GM20000 (cell line): ENCODE measurements around the gene GABRP.
"Not testable (repeated sequence)": the region's sequence is repeated elsewhere in the genome, so short reads cannot be mapped to it uniquely, and the experiment has no call there.

Experiments
- DNase-seq: peaks from one replicate; pipeline ENCODE4 v3.0.0; 2012; ENCODE audit warnings: low spot score
- TF ChIP-seq, protein P1 (sequence below): IDR thresholded peaks from 2 replicates; pipeline ENCODE4 v1.5.1; 2012; ENCODE audit warnings: mild to moderate bottlenecking, control low read depth; ENCODE audit errors: extremely low read depth, missing control alignments

GABRP gene

DNA sequence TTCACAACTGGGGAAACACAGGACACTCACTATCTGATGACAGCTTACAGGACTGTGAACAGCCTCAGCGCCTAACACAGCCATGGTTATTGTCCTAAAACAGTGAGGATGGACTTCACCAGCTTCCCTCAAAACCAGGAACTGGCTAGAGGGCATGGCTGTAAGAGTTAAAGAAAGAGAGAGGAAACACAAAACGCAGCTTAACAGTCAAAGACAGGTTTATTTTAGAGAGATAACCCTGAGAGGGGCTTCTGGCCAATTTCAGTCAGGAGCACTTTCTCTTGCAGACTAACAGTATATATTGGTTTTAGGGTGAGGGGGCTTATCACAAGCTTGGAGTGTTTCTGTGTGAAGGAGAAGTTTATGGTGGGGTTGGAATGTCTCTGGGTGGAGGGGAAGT, 42.6 kb downstream of the GABRP start:
- no peak for DNase-seq
- TF ChIP-seq, protein P1, sequence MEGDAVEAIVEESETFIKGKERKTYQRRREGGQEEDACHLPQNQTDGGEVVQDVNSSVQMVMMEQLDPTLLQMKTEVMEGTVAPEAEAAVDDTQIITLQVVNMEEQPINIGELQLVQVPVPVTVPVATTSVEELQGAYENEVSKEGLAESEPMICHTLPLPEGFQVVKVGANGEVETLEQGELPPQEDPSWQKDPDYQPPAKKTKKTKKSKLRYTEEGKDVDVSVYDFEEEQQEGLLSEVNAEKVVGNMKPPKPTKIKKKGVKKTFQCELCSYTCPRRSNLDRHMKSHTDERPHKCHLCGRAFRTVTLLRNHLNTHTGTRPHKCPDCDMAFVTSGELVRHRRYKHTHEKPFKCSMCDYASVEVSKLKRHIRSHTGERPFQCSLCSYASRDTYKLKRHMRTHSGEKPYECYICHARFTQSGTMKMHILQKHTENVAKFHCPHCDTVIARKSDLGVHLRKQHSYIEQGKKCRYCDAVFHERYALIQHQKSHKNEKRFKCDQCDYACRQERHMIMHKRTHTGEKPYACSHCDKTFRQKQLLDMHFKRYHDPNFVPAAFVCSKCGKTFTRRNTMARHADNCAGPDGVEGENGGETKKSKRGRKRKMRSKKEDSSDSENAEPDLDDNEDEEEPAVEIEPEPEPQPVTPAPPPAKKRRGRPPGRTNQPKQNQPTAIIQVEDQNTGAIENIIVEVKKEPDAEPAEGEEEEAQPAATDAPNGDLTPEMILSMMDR = no peak

DNA sequence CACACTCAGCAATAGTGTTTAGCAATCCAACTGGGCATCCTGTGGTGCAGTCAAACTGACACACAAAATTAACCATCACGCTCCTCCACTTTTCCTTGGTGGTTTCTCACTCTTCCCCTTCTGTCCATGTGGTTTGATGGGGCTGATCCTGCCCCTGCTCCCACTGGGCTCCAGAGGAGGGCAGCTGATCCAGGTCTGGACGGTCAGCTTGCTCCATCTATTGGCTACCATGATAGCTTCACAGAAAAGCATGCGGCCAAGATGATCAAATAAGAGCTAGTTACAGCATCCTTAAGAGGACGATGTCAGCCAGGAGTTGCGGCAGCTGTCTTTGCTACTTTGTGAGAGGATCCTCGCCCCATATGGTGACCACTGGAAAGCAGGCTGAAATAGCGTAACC, 48.7 kb downstream of the GABRP start:
- DNase-seq = no peak
- TF ChIP-seq, protein P1 = no peak

DNA sequence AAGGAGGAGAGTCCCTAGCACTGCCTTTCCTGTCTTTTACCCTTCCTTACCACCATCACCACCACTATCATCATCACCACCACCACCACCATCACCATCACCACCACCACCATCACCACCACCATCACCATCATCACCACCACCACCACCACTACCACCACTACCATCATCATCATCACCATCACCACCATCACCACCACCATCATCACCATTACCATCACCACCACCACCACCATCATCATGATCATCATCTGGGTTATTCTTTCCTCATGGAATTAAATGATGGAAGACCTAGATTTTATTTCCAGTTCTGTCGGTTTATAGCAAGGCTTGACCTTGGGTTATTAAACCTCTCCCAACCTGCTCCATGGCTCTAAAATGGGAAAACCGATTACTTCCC, 50.5 kb downstream of the GABRP start:
- DNase-seq = not testable (repeated sequence)

DNA sequence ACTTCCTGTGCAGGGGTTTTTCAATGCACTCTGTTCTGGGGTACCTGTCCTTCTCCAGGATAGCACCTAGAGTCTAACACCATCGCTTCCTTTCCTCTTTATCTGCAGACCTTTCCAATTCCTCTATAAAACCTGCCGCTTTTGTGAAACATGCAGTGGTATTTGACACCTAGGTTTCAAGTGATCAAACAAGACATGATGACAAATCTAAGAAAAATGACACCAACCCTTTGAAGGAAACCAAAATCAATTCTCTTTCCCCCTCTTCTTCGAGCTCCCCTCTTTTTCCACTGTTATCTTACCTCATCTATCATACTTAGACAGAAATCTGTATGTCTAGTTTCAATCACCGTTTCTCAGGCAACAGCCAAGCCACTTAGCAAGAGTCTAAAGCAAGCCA, 52.7 kb downstream of the GABRP start:
- no peak for DNase-seq
- TF ChIP-seq, protein P1 = no peak

DNA sequence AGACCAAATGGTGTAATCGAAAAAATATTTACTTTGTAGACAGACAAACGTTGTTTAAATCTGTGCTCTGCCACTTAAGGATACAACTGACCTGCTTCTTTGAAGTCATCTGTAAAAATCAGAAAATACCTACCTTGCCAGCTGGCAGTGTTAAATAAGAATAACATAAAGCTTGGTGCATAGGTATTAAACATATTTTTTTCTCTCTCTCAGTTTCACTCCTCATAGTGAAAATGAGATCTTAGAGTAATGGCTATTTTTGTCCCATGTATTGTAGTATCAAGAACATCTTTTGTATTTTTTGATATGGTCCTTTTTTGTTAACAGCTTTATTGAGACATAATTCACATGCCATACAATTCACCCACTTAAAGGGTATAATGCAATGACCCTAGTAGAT, 60.3 kb downstream of the GABRP start:
- no peak for DNase-seq

DNA sequence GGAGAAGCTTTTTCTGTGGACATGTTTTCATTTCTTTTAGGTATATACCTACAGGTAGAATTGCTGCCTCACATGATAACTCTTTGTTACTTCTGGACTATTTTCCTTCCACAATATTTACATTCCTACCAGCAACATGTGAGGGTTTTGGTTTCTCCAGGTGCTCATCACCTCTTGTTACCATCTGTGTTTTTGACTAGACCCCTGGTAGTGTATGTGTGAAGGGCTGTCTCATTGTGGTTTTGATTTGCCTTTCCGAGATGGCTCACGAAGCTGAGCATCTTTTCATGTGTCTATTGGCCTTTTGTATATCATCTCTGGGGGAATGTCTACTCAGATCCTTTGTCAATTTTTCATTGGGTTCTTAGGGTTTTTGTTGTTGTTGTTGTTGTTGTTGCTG, 61.1 kb downstream of the GABRP start:
- no peak for DNase-seq
- TF ChIP-seq, protein P1 = no peak

More for the DNA sequence above, 60.3 kb downstream of the GABRP start:
- TF ChIP-seq, protein P1 = no peak

DNA sequence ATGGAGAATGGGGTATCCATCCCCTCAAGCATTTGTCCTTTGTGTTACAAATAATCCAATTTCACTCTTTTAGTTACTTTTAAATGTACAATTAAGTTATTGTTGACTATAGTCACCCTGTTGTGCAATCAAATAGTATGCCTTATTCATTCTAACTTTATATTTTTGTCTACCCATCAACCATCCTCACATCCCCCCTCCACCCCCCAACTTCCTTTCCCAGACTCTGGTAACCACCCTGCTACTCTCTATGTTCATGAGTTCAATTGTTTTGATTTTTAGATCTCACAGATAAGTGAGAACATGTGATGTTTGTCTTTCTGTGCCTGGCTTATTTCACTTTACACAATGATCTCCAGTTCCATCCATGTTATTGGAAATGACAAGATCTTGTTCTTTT, 62.9 kb downstream of the GABRP start:
- DNase-seq = no peak
- TF ChIP-seq, protein P1 = no peak

DNA sequence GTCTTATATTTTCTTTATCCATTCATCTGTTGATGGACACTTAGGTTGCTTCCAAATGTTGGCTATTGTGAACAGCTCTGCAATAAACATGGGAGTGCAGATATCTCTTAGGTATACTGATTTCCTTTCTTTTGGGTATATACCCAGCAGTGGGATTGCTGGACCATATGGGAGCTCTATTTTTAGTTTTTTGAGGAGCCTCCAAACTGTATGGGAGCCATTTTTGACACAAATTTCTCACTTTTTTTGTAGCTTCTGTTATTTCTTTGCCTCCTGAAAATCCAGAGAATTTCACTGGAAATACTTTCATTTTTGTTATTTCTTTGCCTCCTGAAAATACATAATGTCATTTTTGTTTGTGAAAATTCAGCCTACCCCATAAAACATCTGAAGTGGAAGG, 63.3 kb downstream of the GABRP start:
- DNase-seq = no peak
- TF ChIP-seq, protein P1 = no peak
